SH-SY5Y (cell line): Measurements from ENCODE around the gene PRRC2A.

Experiments used
- GATA2 ChIP-seq: IDR thresholded peaks from 2 replicates; pipeline ENCODE4 v1.6.1; 2011; ENCODE audit warnings: mild to moderate bottlenecking, low read depth, low read length
- GATA3 ChIP-seq: IDR thresholded peaks from 2 replicates; pipeline ENCODE4 v1.6.1; 2011; ENCODE audit warnings: low read depth, mild to moderate bottlenecking, low read length, moderate library complexity

DNA sequence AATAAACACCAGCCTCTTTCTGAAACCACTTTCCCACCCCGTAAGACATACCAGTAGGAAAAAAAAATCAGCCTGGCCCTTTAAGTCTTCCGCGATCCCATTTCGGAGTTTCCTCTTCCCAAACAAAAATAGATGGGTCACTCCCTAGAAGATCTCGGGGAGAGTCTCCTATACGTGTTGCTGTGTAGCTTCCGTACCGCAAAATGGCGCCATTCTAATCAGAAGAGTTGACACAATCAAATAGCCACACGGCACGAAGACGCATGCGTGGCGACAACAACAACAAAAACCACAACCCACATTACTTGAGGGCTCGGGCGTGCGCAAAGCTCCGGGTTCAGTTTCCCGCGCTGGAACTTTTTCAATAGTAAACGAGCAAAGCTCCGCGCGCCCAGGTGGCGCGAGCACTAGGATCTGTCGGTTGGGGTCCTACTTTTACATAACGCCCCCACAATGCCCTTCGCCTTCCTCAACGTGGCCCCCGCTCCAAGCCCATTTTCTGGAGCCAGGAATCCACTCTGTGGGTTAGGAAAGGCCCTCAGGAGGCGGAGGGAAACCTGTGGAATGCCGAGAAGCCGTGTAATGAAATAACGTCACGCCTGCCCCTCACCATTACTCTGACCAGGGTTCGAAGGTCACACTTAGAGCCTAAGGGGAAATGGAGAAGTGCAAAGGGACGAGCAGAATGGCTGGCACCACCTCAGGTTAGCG is 44.4 kb downstream of the PRRC2A start, which contains the start of gene GPANK1:
- TF ChIP-seq GATA3 (no peak), GATA2 (no peak)
